COLO829 (cell line): Measurements from ENCODE around the gene MGLL.

ENCODE experiments used
- DNase-seq: peaks from one replicate; pipeline ENCODE4 v3.0.0; 2012; ENCODE audit warnings: low spot score

MGLL gene

DNA sequence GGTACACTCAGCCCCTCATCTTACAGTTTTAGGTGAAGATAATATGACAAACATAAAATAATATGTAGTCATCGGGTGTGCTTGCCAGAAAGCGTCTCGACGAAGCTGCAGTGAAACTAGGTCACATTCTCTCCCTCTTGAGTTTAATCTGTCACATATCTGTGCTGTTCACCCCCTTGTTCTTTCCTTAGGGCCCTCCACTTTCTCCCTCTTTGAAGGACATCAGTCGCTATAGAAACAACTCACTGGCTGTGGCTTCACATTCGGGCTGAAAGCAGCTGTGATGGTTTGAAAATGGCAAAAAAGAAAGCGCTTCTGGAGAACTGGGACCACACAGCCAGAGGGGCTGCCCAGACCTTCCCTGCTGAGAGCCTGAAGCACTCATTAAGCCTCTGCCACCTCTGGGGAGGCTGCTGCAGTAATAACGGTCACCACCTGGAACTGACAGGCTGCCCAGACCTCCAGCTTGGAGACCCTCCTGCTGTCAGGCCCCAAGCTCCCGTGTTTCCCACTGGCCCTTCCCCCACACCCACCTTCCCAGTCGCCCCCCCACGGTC lies 99.2 kb downstream of the MGLL start:
- no peak for DNase-seq

DNA sequence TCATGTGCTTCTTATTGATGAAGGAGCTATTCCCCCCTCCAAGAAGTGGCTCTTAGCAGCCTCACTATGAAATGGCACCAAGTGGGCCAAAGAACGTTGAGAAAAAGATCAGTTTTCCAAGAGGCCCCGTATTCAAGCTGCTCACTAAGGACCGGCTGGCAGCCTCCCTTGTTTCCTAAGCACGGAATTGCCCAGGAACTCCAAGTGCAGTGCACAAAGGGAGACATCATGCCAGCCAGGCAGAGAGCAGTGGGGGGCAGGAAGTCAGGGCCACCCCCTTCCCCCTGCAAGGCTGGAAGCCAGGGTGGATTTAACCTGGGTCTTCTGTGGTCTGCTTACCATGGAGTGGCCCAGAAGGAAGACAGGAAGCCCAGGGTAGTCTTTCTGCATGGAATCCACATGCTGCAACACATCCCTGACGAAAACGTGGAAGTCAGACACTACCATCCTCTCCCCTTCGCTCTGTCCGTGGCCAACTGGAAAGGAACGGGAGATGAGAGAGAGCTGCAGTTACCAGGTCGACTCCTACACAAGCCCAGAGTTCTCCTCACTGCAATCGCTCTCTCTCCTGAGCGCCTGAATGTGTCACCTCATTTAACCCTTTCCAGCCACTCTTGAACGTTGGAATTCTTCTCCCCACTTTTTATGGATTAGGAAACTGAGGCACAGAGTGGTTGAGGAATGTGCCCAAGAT lies 100.1 kb downstream of the MGLL start:
- no peak for DNase-seq

DNA sequence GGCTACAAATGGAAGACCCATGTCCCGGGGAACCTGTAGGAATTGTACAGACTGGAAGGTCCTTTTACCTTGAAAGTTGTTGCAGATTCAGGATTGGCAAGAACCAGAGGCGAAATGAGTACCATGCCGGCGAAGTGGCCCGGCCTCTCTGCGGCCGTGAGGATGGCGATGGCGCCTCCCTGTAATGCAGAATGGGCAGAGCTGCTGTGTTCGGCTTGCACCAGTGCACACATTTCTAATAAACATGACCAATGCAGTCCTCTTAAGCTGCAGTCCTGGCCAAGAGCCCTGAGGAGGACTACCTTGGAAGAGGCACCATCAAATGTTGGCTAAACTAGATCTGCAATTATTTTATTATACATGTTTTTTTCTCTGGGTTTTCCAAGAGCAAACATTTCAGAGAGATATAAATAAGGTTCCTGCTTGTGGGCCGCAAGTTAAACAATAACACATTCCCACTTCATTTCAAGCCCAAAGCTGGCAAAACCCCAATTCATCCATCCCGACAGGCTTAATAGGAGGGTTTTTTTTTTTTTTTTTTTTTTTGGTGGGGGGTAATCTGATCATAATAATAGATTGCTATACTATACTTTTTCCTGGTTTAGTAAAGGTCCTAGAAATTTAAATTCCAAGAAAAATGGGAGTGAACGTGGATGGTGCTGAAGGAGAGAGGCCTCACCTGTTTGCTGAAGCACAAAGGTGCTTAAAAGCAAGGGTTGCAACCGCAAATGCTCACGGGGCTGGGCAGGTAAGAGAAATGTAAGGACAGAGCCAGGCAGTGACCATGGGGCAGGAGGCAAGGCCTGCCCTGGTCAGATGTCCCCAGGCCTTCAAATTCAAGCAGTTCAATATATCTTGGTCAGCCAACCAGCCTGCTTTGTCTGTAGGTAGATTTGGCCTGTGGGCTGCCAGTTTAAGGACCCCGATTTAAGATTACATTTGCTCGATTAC lies 101.1 kb downstream of the MGLL start:
- DNase-seq: no peak

DNA sequence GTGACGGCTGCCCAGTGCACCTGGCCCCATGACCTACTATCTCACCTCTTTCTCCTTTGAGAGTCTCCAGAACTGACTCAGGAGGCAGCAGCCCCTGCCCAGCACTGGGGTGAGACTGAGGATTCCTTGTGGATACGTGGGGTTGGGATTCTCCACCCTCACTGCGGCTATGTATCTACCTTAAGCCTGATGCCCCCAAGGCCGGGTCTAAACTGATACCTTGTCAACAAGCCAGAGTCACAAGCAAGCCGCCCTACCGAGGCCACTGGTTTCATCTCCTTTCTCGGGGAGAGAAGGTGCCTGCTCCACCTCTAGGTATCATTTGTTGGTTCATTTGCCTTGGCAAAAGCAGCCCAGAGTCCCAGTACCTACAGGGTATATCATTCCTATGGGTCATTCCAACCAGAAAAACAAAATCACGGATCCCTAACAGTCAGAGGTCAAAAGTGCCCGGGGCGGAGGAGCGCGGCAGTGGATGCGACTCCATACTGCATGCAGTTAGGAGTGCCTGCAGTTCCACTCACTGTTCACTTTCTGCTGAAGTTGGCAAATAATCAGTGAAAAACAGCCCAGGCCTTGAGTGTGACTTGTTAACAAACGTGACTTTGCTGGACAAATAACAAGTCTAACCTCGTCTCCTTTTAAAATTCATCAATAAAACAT lies 102.0 kb downstream of the MGLL start:
- DNase-seq: no peak

DNA sequence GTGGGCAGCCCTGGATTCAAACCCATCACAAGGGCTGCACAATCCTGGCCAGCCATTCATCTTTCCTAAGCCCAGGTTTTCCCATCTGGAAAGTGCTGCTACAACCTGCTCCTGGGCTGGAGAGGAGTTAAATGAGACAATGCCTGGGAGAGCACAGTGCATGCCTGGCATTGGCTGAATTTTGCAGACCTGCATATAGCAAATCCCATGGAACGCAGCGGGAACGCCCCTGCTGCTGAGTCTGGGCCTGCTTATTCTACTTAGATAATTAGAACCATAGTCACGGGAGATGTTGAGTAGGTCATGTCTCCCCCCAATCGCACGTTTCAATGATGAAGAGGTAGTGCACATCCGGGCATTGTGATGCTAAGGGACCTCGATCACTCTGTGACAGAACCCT lies 102.9 kb downstream of the MGLL start:
- no peak for DNase-seq

DNA sequence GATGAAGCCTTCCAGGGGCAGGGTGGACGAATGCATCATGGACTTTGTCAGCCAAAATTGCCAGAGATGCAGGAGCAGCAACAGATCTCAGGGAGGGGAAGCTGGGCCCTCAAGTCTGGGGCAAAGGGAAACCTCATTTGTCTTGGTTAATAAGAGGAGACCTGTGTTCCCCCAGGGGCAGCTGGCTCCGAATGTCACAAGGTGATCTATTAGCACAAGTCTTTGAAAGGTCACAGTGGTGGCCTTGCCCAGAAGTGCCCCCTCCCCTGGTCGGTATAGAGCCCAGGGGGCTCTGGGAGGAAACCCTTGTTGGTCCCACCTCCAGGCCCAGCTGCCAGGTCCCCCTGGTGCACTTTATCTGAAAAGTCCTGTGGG lies 103.4 kb downstream of the MGLL start:
- DNase-seq: no peak

DNA sequence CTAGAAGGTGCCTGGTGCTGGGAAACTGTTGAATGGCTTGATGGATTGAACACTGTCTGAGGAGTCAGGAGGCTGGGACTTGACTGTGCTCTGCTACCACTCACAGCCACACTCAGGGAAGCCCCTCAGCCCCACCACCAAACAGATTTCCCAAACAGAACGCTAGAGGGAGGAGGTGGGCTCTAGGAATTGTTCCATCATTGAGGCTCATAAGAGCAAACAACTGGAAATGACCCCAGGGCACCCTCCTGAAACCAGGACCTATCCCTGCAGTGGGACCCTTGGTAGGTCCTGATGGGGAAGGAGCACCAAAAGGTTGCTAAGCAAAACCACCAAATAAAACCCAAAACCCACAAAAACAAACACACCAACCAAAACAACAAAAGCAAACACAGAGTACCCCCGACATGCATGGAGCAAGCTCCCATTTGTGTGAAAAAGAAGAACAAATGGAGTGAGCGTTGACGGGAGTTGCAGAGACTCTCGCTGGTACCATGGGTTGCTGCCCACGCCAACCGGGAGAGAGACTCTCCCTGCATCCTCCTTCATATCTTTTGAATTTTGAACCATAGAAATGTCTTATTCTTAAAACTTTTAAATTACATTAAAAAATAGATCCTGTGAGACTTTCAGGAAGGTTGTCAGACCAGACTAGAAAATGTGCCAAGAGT lies 103.9 kb downstream of the MGLL start:
- no peak for DNase-seq

DNA sequence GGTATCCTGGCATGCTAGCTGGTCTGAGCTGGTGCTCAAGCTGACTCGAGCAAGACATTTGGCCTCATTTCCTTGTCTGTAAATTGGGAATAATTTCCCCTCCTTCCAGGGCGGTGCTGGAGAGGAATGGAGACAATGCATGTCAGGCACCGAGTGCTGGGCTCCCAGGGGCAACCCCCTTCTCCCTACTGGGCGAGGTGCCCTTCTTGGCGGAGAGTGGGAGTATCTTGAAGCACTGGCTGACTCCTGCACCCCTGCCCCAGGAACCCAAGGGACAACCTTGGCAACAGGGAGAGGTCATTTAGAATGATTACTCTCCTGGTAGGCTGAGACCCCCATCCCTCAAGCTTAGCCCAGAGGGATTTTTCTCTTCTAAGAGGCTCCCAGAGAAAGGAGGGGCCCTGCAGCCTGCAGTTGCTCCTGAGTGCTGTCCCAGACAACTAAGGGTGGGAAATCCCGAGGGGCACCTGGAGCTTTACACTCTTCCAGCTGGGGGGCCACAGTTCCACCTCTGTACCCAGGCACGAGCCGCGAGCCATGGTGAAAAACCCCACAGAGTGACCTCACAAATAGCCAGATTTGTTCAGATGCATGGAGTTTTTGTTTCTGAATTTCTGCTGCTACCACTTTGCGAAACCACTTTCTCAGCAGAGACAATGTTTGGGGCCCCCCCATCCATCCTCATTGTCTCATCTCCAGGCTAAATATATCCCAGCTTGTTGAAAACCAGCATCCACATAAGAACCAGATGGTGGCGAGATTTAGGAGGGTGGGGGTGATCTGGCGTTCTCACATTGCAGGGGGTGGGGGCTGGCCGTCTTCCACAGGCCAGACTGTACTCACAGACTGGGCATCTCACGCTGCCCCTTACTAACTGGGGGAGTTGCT lies 104.7 kb downstream of the MGLL start:
- no peak for DNase-seq

DNA sequence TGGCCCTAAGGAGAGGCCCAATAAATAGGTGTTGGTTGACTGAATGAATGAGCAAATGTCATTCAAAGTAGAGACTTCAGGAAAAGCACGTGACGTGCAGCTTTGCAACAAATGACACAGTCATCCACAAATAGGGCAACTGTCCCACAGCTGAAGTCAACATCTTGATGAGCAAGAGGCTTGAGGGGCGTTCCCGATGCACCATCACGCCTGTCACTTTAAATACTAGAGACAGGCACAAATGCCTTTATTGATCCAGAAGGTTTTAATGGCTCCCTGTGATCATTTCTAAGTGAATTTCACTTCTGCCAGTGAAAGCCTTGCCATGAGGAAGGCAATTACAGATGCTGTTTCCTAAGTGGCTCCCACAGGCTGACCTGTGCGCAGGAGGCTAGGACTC lies 105.9 kb downstream of the MGLL start:
- DNase-seq: no peak

DNA sequence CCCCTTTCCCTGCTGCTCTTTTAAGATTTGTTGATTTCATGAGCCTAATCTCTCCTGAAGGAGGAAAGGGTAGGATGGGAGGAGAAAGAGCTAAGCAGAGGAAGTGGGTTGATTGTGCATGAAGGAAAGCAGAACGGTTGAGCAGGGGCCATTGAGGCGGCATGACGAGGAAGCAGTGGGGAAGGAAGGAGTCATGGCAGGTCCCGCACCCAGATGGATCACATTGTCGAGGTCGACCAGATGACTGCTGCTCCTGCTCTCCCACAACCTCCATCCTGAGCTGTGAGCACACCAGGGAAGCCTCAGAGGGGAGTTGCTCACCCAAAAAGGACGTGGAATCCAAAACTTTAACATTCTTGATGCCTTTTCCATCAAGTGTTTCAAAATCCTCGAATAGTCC lies 106.8 kb downstream of the MGLL start:
- no peak for DNase-seq

DNA sequence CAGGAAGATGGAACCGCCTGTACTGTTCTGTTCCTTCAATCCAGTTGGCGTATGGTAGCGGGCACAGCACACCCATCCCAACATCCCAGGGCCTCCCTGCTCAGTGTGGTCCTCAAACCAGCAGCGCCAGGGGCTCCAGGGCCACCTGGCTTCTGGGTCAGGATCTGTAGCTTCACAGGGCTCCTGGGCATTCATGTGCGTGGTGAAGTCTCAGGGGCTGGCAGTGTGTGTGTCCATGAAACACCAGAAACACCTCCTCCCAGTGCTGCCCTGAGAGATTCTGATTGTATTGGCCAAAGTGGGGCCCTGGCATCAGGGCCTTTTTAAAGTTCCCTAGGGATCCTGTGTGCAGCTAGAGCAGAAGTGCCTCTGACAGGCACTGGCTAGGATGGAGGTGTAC lies 107.4 kb downstream of the MGLL start:
- DNase-seq: no peak

DNA sequence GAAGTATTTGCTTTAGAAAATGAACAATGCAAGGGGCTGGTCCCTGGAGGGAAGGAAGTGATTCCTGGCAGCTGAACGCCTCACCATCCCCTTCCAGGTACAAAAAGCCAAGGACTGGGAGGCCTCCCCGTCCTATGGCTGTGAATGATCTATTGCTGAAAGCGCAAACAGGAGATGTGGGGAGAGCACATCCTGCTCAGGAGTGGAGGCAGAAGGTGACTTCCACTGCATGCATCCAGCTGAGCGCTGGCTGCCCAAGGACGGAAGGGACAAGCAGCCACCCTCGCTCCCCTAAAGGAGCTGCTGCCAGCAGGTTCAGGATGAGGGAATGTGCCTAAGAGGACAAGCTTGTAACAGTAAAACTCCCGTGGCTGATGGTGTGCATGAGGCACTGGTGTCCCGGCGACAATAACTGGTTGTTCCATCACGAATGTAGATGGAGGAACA lies 108.2 kb downstream of the MGLL start:
- DNase-seq: no peak

DNA sequence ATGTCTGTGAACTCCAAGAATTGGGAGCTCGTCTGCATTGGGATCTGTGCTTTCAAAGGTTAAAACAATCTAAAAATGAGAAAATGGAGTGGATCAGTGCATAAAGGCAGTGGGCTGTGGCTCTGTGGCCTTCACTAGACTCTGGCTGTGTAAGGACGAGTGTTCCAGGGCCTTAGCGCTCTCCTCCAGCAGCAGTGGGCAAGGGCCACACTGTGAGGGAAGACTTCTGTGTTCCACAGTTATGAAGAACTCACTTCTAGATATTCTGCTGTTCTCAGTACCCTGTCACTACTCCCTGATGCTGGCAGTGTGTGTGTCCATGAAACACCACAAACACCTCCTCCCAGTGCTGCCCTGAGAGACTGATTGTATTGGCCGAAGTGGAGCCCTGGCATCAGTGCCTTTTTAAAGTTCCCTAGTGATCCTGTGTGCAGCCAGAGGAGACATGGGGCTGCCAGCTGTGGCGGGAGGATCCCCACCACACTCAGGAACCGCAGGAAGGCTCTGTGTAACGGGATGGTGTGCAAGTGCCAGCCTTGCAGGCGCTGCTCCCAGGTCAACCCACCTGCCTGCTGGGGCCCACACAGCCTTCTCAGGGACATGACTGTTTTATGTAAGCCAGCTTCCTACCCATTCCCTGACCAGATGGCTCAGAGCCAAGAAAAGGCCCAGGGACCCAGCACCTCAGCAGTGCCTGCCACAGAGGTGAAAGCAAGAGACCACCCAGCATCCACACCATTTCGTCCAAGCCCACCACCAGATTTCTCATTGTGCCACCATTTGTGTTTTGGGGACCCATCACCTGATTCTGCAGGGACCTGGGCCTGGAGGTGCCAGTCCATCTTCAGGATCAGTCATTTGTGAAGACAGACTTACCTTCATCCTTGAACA lies 109.2 kb downstream of the MGLL start:
- no peak for DNase-seq

DNA sequence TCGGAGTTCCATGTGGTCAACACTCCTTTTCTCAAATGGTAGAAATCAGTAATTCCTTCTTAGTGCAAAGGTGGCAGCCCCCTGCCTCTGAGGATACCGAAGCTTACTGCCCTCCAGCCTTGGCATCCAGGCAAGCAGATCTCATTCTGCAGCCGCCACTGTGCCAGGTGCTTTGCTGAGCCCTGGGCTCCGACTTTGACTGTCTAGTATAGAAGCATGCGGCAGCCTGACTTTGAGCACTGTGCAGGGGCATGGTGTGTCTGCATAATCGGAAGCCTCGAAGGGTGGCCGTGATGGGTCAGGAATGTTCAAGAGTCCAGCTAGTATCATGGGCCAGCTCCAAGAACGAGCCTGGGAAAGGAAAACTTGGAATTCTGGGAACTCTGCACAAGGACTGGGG lies 109.9 kb downstream of the MGLL start:
- DNase-seq: no peak

DNA sequence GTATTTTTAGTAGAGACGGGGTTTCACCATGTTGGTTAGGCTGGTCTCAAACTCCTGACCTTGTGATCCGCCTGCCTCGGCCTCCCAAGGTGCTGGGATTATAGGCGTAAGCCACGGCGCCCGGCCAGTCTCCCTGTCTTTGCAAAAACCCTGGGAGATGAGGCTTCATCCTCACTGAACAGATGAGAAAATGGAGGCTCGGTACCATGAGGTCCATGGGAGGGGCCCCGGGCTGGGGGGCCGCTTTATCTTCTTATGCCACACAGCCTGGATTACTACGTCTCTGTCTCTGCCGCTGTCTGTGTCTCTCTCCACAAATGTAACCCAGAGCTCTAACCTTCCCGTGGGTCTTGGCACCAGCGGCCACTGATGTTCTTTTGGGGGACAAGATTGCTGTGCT lies 110.4 kb downstream of the MGLL start:
- DNase-seq: no peak

DNA sequence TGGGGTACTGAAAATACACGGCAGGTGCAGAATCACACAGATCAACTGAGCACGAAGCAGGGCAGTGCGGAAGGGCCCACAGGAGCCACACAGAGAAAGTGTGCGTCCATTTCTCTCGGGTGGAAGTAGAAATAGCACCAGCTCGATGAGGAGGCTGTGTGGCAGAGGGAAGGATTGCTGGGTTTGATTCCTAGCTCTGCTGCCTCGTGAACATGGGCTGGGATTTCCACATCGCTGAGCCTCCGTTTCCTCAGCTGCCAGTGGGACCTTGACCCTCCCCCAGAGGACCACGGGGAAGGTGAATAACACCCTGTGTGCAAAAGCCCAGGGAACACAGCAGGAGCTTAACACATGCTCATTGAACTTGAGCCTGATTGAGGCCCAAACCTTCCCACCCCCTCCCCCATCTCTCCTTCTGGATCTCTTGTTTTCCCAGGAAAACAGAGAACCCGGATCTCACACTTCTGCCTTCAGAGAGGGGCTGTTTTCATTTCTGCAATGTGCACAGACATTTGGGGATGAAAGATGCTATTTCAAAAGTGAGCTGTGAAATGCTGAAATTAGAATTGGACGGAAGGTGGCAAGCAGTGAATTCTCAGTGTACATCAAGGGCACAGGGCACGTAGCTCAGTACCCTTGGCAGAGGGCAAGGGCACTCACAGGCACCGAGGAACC lies 111.2 kb downstream of the MGLL start:
- no peak for DNase-seq

DNA sequence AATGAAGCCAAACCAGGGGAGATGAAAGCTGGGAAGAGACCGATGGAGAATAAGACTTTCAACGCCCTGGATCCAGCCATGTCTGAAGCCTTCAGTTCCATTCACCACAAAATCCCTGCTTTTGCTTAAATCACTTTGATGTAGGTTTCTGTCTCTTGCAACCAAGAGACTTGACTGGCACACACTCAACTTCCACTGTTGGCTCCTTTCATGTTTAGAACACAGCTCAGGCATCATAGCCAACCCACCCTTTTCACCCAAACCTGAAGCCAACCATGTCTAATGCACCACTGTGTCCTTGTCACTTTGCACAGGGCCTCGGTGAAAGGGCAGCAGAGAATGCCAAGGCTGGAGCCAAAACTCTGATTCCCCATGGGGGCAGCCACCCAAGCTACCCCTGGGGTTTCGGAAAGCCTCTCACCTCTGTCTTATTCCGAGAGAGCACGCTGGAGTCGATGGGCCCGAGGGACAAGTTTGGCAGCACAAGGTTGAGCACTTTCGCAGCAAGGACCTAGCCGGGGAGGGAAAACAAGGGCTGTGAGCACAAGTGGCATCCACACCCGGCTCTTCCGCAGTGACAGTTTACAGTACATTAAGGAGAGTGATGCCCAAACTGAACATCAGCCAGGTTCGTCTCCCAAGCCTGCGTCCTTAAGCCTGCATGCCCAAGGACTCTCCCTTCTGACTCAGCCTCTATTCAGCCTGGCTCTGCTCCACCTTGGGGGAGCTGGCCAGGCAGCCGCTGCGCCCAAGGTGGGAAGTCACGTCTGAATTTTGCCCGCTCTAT lies 112.0 kb downstream of the MGLL start:
- no peak for DNase-seq

DNA sequence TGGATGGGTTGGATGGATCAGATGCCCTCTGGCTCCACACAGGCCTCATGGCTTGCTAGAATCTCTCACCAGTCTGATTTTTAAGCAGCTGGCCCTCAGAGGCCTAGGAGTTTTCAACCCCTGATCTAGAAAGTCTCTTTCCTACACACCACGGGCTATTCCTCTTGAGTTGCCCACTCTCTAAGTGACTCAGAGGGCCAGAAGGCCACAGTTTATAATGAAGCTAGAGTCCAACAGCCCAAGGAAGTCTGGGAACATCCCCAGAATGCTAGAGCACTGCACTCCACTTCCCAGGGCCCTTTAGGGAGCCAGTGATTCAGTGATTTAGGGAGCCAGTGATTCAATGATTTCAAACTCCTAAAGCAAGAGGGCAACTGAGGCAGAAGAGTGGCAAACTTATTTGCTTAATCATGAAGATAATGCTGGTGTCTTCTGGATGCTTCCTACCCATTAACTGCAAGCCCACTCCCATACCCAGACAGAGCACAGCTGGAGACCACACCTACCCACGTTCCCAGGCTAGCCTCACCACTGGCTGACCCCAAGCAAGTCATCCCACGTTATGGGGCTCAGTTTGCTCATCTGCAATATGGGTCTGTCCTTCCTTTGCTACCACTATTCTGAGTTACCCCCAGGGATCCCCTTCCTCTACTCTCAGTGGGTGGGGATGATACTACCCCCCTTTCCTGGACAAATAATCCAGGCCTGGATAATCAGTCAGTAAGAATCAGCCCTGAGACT lies 112.8 kb downstream of the MGLL start:
- no peak for DNase-seq
